Neural crest cell (in vitro differentiated cells): ENCODE measurements around the gene PGRMC2. TPM values are rescaled to one million over a fixed set of nuclear protein-coding genes. Genes with fewer than 3 reads are reported as not detected.
"Not testable (repeated sequence)": the region's sequence is repeated elsewhere in the genome, so short reads cannot be mapped to it uniquely, and the experiment has no call there.

ENCODE experiments used
- DNase-seq: peaks from one replicate; pipeline ENCODE4 v3.0.0; 2021; ENCODE audit warnings: low read depth, mixed read lengths, low spot score
- H3K27ac Mint-ChIP-seq: one replicate; pipeline ENCODE4 v1.8.0; 2021; ENCODE audit warnings: mild to moderate bottlenecking, mixed read lengths; ENCODE audit not compliant: unreplicated experiment
- H3K27me3 Mint-ChIP-seq: 2 replicates; pipeline ENCODE4 v1.8.0; 2021; ENCODE audit warnings: low read depth, mild to moderate bottlenecking, mixed read lengths
- H3K36me3 Mint-ChIP-seq: 2 replicates; pipeline ENCODE4 v1.8.0; 2021; ENCODE audit warnings: low read depth, mild to moderate bottlenecking, mixed read lengths
- H3K4me1 Mint-ChIP-seq: 2 replicates; pipeline ENCODE4 v1.8.0; 2021; ENCODE audit warnings: mixed read lengths
- H3K4me3 Mint-ChIP-seq: one replicate; pipeline ENCODE4 v1.8.0; 2021; ENCODE audit warnings: mild to moderate bottlenecking, mixed read lengths
- H3K9me3 Mint-ChIP-seq: 2 replicates; pipeline ENCODE4 v1.8.0; 2021; ENCODE audit warnings: mixed read lengths
- total RNA-seq: library from RNA; stranded (reverse); gene quantifications from 2 replicates; pipeline ENCODE4 v1.2.1, GENCODE V29; 2021
- TF ChIP-seq, protein P1 (sequence below): fragments of 200-600 bp; sonication (generic); conservative IDR thresholded peaks from 2 replicates; pipeline ENCODE4 v1.5.0; 2021; ENCODE audit warnings: antibody characterized with exemption, mild to moderate bottlenecking

PGRMC2 gene
- total RNA-seq, 1 donor from 2014 or later = 51.2 TPM

DNA sequence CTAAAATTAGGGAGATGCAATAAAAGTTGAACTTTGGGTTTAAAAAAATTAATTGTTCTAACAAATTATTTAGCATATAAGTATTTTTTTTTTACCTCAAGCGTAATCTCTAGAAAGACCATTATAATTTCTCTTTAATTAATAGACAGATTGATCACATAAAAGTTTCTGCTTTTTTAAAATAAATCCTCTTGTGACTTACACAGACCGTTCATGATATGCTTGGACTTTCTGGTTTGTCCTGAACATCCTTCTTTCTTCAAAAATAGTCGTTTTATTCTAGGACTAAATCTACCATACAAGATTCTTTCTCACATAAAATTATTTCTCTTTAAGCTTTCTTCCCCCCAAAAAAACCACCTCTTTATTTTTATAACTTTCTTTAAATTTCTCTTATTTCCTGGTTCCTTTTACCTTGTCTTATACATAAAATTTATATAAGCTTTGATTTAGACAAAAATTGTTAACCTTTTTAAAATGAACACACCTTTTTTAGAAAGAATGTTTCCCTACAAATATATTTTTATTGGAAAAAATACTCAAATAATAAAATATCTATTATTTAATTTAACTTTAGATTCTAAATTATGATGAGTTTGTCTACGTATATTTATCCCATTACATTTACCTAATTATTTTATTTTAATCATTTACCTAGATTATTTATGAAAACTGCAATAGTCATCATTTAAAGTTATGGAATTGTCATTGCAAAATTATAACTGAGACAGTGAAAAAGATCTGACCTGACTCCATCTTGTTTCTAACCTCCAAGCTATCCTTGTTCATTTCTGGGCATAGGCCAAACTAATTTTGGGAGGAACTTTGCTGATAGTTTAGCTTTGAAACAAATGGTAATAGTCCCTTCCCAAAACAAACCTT, 37.6 kb downstream of the PGRMC2 start:
- no peak overlapping the region for H3K27ac Mint-ChIP-seq
- no peak for DNase-seq
- H3K36me3 Mint-ChIP-seq = peaks cover 22% of the 10 kb centered on the region
- H3K4me3 Mint-ChIP-seq = no peak overlapping the region
- no peaks in the 10 kb centered on the region for H3K27me3 Mint-ChIP-seq
- H3K9me3 Mint-ChIP-seq = peaks cover 6% of the 10 kb centered on the region
- H3K4me1 Mint-ChIP-seq = no peaks in the 10 kb centered on the region
- TF ChIP-seq, protein P1, sequence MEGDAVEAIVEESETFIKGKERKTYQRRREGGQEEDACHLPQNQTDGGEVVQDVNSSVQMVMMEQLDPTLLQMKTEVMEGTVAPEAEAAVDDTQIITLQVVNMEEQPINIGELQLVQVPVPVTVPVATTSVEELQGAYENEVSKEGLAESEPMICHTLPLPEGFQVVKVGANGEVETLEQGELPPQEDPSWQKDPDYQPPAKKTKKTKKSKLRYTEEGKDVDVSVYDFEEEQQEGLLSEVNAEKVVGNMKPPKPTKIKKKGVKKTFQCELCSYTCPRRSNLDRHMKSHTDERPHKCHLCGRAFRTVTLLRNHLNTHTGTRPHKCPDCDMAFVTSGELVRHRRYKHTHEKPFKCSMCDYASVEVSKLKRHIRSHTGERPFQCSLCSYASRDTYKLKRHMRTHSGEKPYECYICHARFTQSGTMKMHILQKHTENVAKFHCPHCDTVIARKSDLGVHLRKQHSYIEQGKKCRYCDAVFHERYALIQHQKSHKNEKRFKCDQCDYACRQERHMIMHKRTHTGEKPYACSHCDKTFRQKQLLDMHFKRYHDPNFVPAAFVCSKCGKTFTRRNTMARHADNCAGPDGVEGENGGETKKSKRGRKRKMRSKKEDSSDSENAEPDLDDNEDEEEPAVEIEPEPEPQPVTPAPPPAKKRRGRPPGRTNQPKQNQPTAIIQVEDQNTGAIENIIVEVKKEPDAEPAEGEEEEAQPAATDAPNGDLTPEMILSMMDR = no peak

- DNase-seq = no peak
- peaks cover 6% of the 10 kb centered on the region for H3K9me3 Mint-ChIP-seq
Measured at GRCh38 chr4:128247906-128248305, 39.7 kb downstream of the PGRMC2 start.

GRCh38 chr4:128245391-128245790, 42.2 kb downstream of the PGRMC2 start:
- H3K4me3 Mint-ChIP-seq, H3K27me3 Mint-ChIP-seq, H3K27ac Mint-ChIP-seq, DNase-seq: not testable (repeated sequence)
- Mint-ChIP-seq H3K36me3 (peaks cover 21% of the 10 kb centered on the region), H3K9me3 (peaks cover 14% of the 10 kb centered on the region), H3K4me1 (peaks cover 13% of the 10 kb centered on the region)

More at GRCh38 chr4:128247906-128248305, 39.7 kb downstream of the PGRMC2 start:
- H3K4me1 Mint-ChIP-seq = no peaks in the 10 kb centered on the region
- peaks cover 18% of the 10 kb centered on the region for H3K36me3 Mint-ChIP-seq
- H3K27ac Mint-ChIP-seq = no peak overlapping the region
- no peaks in the 10 kb centered on the region for H3K27me3 Mint-ChIP-seq
- no peak overlapping the region for H3K4me3 Mint-ChIP-seq
- TF ChIP-seq, protein P1 = no peak

GRCh38 chr4:128244379-128244778, 43.2 kb downstream of the PGRMC2 start:
- no peak for DNase-seq
- no peak overlapping the region for H3K4me3 Mint-ChIP-seq
- peaks cover 14% of the 10 kb centered on the region for H3K4me1 Mint-ChIP-seq
- peaks cover 18% of the 10 kb centered on the region for H3K36me3 Mint-ChIP-seq
- no peaks in the 10 kb centered on the region for H3K27me3 Mint-ChIP-seq
- H3K9me3 Mint-ChIP-seq = peaks cover 14% of the 10 kb centered on the region
- no peak overlapping the region for H3K27ac Mint-ChIP-seq
- TF ChIP-seq, protein P1 = no peak

DNA sequence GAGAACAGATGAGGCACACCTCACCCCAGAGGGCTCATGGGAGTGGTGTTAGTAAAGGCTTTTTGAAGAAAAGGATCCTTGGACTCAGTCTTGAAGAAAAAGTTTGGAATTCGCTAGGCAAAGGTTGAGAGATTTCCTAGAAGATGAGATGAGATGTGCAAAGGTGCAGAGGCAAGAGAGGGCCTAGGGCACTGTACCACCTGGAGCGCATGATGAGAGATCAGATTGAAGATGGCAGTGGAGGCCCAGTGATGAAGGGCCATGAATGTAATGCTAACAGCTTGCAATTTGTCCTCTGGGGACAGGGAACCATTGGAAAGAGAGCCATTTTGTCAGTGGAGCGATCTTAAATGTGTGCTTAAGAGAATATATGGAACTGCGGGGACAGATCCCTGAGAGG, 45.0 kb downstream of the PGRMC2 start:
- H3K4me3 Mint-ChIP-seq = no peak overlapping the region
- H3K4me1 Mint-ChIP-seq = peaks cover 14% of the 10 kb centered on the region
- H3K27ac Mint-ChIP-seq = no peak overlapping the region
- H3K36me3 Mint-ChIP-seq = peaks cover 15% of the 10 kb centered on the region
- TF ChIP-seq, protein P1 = no peak
- peaks cover 14% of the 10 kb centered on the region for H3K9me3 Mint-ChIP-seq
- H3K27me3 Mint-ChIP-seq = no peaks in the 10 kb centered on the region
- DNase-seq = no peak

- no peak overlapping the region for H3K4me3 Mint-ChIP-seq
- no peak for DNase-seq
- no peaks in the 10 kb centered on the region for H3K27me3 Mint-ChIP-seq
- H3K36me3 Mint-ChIP-seq = peaks cover 15% of the 10 kb centered on the region
- TF ChIP-seq, protein P1 = no peak
- peaks cover 14% of the 10 kb centered on the region for H3K9me3 Mint-ChIP-seq
- peaks cover 14% of the 10 kb centered on the region for H3K4me1 Mint-ChIP-seq
- no peak overlapping the region for H3K27ac Mint-ChIP-seq
Measured at GRCh38 chr4:128241981-128242380, 45.6 kb downstream of the PGRMC2 start.
